Activated CD8-positive, alpha-beta memory T cell treated with anti-CD3 and anti-CD28 coated beads for 48 hours (primary cell): ENCODE data around the gene SLIT3.

Experiments
- DNase-seq, 3 experiments: peaks; one replicate each; pipeline ENCODE4 v3.0.0-alpha.2; 2020; ENCODE audit warnings: low read depth in 2 of 3, low spot score in 2 of 3

Gene SLIT3

DNA sequence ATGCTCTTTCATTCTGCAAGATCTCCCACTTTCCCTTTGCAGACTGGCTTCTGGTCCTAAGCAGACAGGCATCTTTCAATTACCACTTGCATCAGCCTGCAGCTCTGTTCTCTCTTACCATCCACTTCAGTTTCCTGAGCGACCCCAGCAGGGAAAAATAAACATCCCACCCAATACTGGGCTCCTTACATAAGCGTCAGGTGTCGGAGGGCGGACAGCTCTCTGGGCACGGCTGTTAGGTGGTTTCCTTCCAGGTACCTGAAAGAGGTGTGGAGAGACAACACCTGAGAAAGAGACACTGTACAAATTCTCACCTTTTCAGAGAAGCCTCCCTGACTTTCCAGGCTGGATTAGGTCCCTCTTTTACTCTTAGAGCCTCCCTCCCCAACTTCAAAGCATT, 576.7 kb downstream of the SLIT3 start:
- no peak for DNase-seq

DNA sequence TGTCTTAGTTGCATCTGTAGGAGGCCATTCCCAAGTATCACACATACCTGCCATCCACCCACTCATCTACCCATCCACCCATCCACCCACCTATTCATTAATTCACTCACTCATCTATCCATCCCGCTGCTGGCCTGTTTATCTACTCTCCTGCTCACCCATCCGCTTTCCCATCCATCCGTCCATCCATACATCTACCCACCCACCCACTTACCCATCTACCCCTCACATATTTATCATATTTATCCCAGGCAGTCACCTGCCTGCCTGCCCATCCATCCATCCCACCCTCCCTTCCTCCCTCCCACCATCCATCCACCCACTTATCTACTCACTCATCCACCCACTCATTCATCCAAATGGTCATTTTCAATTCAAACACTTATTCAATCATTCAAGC, 577.9 kb downstream of the SLIT3 start:
- no peak for DNase-seq

- no peak for DNase-seq
These were observed 579.0 kb downstream of the SLIT3 start for GRCh38 chr5:168721966-168722365.

DNA sequence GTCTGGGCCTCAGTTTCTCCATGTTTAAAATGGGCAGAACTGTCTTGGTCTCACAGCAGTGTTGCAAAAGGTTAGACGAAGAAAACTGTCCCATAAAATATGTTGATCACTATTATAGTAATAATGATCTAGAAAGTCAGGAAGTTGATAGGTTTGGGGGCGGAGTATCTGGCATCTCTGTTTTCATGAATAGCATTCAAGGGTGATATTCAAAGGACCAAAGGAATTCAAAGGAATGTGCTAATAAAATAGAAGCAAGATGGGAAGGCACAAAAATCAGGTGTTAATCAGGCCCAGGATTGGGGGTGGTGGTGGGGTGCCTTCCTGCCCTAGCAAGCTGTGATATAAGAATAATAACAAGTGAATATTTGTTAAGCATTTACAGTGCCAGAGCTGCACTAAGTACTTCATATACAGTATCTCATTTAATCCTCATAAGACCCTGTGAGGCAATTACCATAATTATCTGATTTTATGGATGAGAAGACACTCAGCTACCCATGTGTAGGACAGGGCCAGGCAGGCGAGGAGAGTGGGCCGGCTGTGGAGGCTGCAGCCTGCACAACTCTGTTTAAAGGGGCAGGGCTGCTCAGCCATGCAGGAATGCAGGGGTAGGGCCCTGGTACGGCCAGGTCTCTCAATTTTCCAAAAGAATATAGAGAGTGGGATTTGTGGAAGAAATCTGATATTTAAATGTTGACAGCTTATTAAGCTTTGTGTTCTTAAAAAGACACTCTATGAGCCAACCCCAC, 579.8 kb downstream of the SLIT3 start:
- no peak for DNase-seq

- no peak for DNase-seq
These were observed 580.4 kb downstream of the SLIT3 start for GRCh38 chr5:168720575-168720974.

DNA sequence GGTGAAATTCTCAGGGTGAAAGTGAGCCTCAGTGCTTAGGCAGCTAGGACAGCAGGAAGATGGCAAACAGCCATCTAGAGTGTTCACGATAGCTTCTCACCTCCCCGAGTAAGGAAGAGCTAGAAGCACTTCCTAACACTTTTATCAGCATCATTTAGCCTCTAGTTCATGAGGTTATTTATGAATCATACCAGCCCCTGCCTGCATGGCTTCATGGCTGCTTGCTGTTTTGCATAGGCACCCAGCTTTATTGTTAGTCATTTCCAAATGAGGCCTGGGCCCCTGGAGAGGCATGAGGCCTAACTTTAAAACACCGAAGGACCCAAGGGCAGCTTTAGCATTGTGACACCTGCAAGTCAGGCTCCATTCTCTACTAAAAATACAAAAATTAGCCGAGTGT, 586.9 kb downstream of the SLIT3 start:
- no peak for DNase-seq

DNA sequence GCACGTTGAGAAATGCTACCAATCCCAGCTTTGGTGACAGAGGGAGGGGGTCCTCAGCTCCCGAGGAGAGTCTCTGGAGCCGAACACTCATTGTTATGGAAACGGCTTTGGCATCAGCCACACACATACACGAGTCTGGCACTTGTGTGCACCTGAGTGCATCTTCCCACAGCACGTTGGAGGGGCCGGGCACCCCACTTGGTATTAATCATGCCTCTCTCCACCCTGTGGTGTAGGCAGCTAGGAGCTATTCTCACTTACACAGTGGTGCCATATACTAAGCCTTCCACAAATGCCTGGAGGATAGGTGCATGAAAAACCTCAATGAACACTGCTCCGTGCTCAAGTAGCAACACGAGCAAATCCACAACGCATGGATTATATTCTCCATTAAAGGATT, 587.9 kb downstream of the SLIT3 start:
- no peak for DNase-seq

DNA sequence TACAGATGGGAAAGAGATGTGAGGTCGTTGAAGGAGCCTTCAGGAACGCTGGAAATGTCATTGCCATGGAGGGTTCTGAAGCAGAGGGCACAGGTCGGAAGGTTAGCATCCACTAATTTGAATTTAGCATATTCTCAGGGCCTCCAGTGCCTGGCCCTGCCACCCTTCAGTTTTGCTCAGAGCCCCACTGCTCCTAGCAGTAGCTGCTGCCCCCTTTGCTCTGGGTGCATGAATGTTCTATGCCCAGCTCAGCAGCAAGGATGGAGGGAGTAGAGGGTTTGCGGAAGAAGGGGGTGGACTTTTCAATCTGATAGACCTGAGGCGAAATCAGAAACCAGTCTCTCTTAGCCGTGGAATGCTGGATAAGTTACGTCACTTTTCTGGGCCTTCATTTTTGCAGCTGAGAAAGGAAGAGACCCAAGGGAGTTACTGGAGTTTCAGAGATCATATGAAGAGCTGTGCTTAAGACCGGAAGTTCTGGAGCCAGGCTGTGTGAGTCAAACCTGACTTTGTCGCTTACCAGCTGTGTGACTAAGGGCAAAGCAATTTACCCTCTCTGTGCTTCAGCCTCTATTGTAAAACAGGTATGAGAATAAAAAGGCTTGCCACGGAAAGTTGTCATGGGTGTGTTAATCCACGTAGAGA, 588.5 kb downstream of the SLIT3 start:
- DNase-seq = no peak

DNA sequence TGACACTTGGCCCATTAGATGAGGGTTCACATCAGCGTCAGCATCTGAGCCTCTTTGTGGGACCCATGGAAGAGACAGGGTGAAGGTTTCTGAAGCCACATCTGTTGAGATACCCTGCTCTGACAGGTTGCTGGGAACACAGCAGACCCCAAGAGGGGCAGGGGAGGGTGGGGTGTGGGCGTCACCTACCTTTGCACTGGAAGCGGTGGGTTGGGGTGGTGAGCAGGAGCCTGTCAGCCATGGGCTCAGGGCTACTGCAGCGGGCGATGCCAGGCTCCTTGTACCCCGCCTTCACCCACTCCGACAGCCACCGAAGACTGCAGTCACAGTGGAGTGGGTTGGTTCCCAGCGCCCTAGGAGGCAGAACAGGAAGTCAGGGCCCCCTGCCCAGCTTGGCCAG, 590.2 kb downstream of the SLIT3 start:
- no peak for DNase-seq

- no peak for DNase-seq
These were observed 592.9 kb downstream of the SLIT3 start for GRCh38 chr5:168707716-168708695.

DNA sequence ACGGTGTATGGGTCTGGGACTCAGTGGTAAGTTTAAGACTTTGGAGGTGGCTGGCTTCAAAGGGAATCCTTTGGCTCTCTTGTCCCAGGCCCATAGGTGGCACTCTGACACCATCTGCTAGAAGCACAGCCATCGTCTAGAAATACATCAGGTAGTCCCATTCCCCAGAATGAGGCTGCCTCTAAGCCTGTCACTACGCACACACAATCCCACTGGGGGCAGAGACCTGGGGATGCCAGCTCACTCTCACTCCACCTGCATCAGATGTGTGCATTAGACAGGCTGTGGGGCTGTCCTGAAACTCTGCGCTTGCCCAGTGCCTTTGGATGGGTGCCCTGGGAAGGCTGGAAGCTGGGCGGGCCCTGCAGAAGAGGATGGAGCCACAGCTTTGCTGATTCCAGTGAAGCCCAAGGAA, 594.3 kb downstream of the SLIT3 start:
- no peak for DNase-seq

DNA sequence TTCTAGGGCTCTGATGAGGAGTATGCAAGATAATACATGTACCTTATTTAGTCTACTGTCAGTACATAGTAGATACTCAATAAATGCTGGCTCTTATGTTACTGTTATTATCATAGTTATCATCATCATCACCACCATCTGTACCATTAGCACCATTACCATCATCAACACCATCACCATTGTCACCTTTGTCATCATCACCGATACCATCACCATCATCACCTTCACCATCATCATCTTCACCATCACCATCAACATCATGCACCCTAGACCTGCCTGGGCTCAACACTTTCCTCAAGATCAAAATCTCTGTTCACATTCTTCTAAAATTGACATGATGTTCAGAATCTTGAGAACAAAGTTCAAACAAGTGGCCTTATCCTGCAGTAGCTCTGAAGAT, 595.6 kb downstream of the SLIT3 start:
- no peak for DNase-seq

GRCh38 chr5:168702511-168702910, 598.4 kb downstream of the SLIT3 start:
- no peak for DNase-seq

- DNase-seq = no peak
These were observed 599.3 kb downstream of the SLIT3 start for GRCh38 chr5:168701641-168702040.

DNA sequence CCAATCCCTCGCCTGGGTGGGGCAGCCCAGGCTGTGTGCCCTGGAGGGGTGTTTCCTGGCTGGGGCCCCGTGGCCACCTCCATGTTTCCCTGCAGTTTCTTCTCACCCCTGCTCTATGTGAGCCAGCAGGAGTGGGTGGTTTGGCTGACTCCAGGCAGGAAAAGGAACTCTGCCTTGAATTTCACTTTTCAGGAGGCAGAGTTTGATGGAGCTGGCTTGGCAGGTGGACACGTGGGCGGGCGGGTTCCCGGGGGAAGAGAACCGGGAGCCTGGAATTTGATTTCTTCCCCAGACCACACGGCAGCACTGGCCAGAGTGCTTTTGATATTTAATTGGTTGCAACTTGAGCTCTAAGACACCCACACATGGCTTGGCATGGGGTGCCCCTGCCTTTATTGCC, 601.9 kb downstream of the SLIT3 start:
- DNase-seq = no peak

DNA sequence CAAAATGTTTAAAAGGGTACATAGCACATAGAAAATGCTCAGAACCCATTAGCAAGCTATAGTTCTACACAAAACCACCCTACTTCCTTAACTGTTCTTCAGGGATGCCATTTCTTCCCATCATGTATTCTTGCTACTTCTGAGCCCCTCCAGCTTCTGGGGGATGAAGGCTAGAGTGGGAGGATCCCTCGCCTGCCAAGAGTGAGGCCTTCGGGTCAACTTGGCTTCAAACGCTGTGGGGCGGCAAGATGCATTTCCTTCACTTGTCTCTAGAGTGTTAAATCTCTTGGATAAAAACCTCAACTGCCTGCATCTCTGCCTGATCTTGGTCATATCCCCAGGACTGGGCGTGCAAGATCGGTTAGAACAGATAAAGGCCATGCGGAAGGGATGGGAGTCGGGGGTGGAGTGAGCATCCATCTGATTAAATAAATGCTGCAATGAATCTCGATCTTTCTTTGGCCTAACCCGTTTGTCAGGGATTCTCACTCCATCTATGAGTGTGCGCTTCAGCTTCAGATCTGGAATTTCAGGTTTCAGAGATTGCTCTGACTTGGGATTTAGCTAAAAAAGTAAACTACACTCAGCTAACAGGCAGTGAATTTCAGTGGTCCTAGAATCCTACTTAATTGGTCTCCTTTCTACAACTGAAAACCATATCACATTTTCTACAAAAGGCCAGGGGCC, 603.8 kb downstream of the SLIT3 start:
- no peak for DNase-seq

DNA sequence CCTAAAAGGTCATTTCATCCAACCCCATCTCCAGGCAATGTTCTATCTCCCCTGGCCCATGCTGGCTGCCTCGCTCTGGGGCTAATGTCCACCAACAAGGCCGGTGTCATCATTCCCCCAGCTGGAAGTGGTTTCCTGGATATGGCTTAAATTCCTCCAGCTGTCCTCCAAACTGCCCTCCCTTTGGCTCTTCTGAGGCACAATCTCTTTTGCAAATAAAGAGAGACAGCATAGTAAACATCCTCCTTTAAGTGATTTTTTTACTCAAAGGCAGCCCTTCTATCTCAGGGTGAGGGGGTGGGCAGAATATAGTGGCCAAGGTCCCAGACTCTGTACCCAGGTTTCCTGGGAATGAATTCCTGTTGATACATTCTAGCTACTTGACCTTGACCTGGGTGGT, 604.3 kb downstream of the SLIT3 start:
- no peak for DNase-seq

GRCh38 chr5:168695301-168695835, 605.6 kb downstream of the SLIT3 start:
- no peak for DNase-seq

DNA sequence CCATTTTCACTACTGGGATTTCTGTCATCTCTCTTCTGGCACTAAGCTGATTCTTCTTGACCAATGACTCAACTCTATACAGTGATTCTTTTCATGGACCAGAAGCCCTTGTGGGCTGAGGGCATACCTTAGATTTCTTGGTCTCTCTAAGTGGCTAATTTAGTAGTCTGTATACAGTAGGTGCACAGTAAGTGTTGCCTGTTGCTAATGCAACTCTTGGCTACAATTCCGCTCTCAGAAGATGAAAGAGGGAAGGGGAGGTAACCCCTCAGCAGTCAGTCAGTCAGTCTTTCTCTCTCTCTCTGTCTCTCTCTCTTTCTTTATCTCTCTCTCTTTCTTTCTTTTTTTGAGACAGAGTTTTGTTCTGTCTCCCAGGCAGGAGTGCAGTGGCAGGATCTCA, 606.6 kb downstream of the SLIT3 start:
- no peak for DNase-seq

- no peak for DNase-seq
These were observed 607.1 kb downstream of the SLIT3 start for GRCh38 chr5:168693883-168694282.

DNA sequence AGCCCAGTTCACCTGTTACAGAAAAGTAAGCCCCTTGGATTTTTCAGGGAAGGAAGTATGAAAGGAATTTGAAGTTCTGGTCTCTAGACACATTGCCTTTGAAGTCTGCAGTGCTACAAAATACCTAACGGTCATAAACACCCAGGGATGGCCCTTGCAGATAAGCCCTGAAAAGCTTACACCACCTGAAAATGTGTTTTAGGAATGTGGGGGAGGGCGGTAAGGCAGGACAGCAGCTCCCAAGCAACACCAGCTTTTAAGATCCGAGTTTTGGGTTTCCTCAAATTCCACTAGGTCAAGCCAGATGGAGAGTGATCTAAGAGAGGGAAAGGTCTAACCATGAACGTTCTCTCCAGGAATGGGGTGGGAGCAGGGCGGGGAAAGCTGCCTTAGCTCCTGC, 607.6 kb downstream of the SLIT3 start:
- no peak for DNase-seq
